Measurements from ENCODE around the gene LSM14A.
"Not testable (repeated sequence)": the region's sequence is repeated elsewhere in the genome, so short reads cannot be mapped to it uniquely, and the experiment has no call there.

LSM14A gene

DNA sequence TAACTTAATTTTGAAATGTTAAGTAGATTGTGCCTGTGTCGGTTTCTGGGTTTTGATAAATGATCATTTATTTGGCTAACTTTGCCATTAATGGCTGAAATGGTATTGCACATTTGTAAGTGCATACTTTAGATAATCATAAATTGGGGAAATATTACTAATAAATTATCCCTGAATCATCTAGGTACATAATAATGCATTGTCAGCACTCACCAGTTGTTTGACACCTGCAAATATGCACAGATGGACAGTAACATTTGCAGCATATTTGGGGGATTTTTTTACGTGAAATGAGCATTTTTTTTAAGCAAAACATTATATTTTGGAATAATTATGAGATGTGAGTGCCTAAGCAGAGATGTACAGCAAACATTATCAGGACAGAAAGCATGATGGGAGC, 41.0 kb downstream of the LSM14A start:
- Histone ChIP-seq H3K36me3 (ENCODE audit: insufficient read depth) (peaks cover 12% of the 10 kb centered on the region; the same call in 1 of the 2 replicates), H3K79me2 (ENCODE audit: insufficient read depth, low read depth) (peaks cover 11% of the 10 kb centered on the region; the same call in 1 of the 2 replicates), H3K4me3 (IDR thresholded peaks at IDR 0.05; ENCODE audit: insufficient read depth, low read depth, low read length) (no peak overlapping the region), H3K9ac (no peak overlapping the region), H4K20me1 (ENCODE audit: insufficient read depth) (peaks cover 5% of the 10 kb centered on the region), H3K4me1 (ENCODE audit: low read depth, poor library complexity, severe bottlenecking) (peaks cover 24% of the 10 kb centered on the region), H2AFZ (ENCODE audit: low read depth) (no peak overlapping the region), H3K27ac (no peak overlapping the region), H3K4me2 (no peak overlapping the region), H3K27me3 (ENCODE audit: insufficient read depth, low read depth) (no peaks in the 10 kb centered on the region)
- TF ChIP-seq, protein P1, sequence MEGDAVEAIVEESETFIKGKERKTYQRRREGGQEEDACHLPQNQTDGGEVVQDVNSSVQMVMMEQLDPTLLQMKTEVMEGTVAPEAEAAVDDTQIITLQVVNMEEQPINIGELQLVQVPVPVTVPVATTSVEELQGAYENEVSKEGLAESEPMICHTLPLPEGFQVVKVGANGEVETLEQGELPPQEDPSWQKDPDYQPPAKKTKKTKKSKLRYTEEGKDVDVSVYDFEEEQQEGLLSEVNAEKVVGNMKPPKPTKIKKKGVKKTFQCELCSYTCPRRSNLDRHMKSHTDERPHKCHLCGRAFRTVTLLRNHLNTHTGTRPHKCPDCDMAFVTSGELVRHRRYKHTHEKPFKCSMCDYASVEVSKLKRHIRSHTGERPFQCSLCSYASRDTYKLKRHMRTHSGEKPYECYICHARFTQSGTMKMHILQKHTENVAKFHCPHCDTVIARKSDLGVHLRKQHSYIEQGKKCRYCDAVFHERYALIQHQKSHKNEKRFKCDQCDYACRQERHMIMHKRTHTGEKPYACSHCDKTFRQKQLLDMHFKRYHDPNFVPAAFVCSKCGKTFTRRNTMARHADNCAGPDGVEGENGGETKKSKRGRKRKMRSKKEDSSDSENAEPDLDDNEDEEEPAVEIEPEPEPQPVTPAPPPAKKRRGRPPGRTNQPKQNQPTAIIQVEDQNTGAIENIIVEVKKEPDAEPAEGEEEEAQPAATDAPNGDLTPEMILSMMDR (conservative IDR thresholded peaks at IDR 0.05; ENCODE audit: low read depth, low read length) = no peak

DNA sequence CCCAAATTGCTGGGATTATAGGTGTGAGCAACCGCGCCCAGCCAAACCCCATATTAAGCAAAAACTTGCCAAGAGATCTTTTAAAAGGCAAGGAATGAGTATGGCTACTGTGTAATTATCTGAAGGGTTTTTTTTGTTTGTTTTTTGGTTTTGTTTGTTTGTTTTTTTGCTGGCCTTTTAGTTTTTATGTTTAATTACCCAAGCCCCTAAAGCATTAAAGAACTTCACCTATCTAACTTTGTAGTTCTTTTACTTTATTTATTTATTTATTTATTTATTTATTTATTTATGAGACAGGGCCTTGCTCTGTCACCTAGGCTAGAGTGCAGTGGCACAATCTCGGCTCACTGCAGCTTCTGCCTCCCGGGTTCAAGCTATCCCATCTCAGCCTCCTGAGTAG, 41.7 kb downstream of the LSM14A start:
- Histone ChIP-seq H3K79me2 (ENCODE audit: insufficient read depth, low read depth) (peaks cover 11% of the 10 kb centered on the region; the same call in 1 of the 2 replicates), H3K4me1 (ENCODE audit: low read depth, poor library complexity, severe bottlenecking) (peaks cover 32% of the 10 kb centered on the region), H3K27ac (no peak overlapping the region), H3K4me3 (IDR thresholded peaks at IDR 0.05; ENCODE audit: insufficient read depth, low read depth, low read length) (no peak overlapping the region), H3K9ac (no peak overlapping the region), H3K4me2 (no peak overlapping the region), H4K20me1 (ENCODE audit: insufficient read depth) (peaks cover 7% of the 10 kb centered on the region), H3K27me3 (ENCODE audit: insufficient read depth, low read depth) (no peaks in the 10 kb centered on the region), H3K36me3 (ENCODE audit: insufficient read depth) (peaks cover 11% of the 10 kb centered on the region; the same call in 1 of the 2 replicates), H2AFZ (ENCODE audit: low read depth) (no peak overlapping the region)
- TF ChIP-seq, protein P1 (conservative IDR thresholded peaks at IDR 0.05; ENCODE audit: low read depth, low read length) = no peak

DNA sequence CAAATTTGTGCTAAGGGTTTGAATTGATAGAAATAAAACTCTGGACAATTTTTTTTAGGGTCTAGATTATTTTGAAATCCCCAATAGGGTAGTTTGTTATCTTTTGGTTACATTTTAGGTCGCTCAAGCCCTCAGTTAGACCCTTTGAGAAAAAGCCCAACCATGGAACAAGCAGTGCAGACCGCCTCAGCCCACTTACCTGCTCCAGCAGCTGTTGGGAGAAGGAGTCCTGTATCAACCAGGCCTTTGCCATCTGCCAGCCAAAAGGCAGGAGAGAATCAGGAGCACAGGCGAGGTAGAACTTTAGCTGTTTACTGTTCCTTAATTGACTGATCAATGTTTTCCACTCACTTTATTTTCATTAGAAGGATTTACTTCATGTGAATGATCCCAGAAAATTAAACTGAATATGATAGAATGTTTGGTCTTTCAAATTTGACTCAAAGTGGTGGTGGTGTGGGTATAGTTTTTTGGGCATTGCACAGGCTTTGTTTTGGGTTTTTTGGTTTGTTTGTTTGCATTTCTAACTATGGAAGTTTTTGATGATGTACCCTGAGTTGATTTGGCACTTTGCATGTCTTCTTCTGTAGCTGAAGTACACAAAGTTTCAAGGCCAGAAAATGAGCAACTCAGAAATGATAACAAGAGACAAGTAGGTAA, 42.8 kb downstream of the LSM14A start:
- no peak overlapping the region for H3K4me3 ChIP-seq (IDR thresholded peaks at IDR 0.05; ENCODE audit: insufficient read depth, low read depth, low read length)
- TF ChIP-seq, protein P1 (conservative IDR thresholded peaks at IDR 0.05; ENCODE audit: low read depth, low read length) = no peak
- H3K4me1 ChIP-seq (ENCODE audit: low read depth, poor library complexity, severe bottlenecking) = peaks cover 39% of the 10 kb centered on the region
- no peak overlapping the region for H2AFZ ChIP-seq (ENCODE audit: low read depth)
- H4K20me1 ChIP-seq (ENCODE audit: insufficient read depth) = 0 out of 2 replicates have a peak, but pooled peaks cover 14% of the 10 kb centered on the region
- H3K79me2 ChIP-seq (ENCODE audit: insufficient read depth, low read depth) = peaks cover 17% of the 10 kb centered on the region; the same call in 1 of the 2 replicates
- no peak overlapping the region for H3K27ac ChIP-seq
- H3K4me2 ChIP-seq = no peak overlapping the region
- no peak overlapping the region for H3K9ac ChIP-seq
- H3K36me3 ChIP-seq (ENCODE audit: insufficient read depth) = peaks cover 6% of the 10 kb centered on the region; the same call in 1 of the 2 replicates
- H3K27me3 ChIP-seq (ENCODE audit: insufficient read depth, low read depth) = no peaks in the 10 kb centered on the region

DNA sequence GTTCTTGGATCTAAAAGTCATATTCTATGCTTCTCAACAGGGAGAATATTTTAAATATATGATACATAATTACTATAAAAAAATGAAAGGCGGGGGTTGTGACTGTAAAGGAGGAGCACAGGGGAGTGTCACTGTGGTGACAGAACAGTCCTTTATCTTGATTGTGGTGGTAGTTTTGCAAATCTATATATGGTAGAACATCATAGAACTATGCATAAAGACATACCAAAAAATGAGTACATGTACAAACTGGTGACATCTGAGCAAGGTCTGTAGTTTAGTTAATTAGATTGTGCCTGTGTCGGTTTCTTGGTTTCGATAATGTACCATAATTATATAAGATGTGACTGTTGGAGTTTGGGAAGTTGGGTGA, 43.3 kb downstream of the LSM14A start:
- Histone ChIP-seq H3K4me2 (no peak overlapping the region), H3K79me2 (ENCODE audit: insufficient read depth, low read depth) (peaks cover 17% of the 10 kb centered on the region; the same call in 1 of the 2 replicates), H3K27ac (no peak overlapping the region), H4K20me1 (ENCODE audit: insufficient read depth) (0 out of 2 replicates have a peak, but pooled peaks cover 16% of the 10 kb centered on the region), H3K9ac (no peak overlapping the region), H3K4me1 (ENCODE audit: low read depth, poor library complexity, severe bottlenecking) (peaks cover 44% of the 10 kb centered on the region), H2AFZ (ENCODE audit: low read depth) (no peak overlapping the region), H3K4me3 (IDR thresholded peaks at IDR 0.05; ENCODE audit: insufficient read depth, low read depth, low read length) (no peak overlapping the region), H3K36me3 (ENCODE audit: insufficient read depth) (peaks cover 4% of the 10 kb centered on the region; the same call in 1 of the 2 replicates), H3K27me3 (ENCODE audit: insufficient read depth, low read depth) (no peaks in the 10 kb centered on the region)
- TF ChIP-seq, protein P1 (conservative IDR thresholded peaks at IDR 0.05; ENCODE audit: low read depth, low read length) = no peak

DNA sequence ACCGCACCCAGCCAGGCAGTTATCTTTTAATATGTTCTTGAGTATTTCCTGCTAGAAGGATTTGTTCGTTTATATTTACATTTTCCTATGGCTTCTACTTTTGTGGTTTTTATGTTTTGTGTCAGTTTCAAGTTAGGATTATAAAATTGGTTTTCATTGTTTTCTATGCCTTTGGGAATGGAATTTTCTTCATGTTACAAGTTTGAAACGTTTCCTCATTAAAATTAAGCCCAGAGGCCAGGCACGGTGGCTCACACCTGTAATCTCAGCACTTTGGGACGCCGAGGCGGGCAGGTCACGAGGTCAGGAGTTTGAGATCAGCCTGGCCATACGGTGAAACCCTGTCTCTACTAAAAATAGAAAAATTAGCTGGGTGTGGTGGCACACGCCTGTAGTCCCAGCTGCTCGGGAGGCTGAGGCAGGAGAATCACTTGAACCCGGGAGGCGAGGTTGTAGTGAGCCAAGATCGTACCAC, 44.5 kb downstream of the LSM14A start:
- H2AFZ ChIP-seq (ENCODE audit: low read depth); H3K4me2 ChIP-seq; H3K27ac ChIP-seq; H3K9ac ChIP-seq; H3K36me3 ChIP-seq (ENCODE audit: insufficient read depth); H3K27me3 ChIP-seq (ENCODE audit: insufficient read depth, low read depth); H3K4me3 ChIP-seq (IDR thresholded peaks at IDR 0.05; ENCODE audit: insufficient read depth, low read depth, low read length): not testable (repeated sequence)
- Histone ChIP-seq H4K20me1 (ENCODE audit: insufficient read depth) (0 out of 2 replicates have a peak, but pooled peaks cover 16% of the 10 kb centered on the region), H3K4me1 (ENCODE audit: low read depth, poor library complexity, severe bottlenecking) (peaks cover 46% of the 10 kb centered on the region), H3K79me2 (ENCODE audit: insufficient read depth, low read depth) (peaks cover 23% of the 10 kb centered on the region; the same call in 1 of the 2 replicates)

All from KMS-11 (cell line).